Brain pericyte (primary cell): Measurements from ENCODE around the gene ZNF628.

Source experiments
- DNase-seq: peaks from one replicate; pipeline ENCODE4 v3.0.0-alpha.2; 2012; ENCODE audit warnings: low read depth, low spot score

ZNF628 gene

DNA sequence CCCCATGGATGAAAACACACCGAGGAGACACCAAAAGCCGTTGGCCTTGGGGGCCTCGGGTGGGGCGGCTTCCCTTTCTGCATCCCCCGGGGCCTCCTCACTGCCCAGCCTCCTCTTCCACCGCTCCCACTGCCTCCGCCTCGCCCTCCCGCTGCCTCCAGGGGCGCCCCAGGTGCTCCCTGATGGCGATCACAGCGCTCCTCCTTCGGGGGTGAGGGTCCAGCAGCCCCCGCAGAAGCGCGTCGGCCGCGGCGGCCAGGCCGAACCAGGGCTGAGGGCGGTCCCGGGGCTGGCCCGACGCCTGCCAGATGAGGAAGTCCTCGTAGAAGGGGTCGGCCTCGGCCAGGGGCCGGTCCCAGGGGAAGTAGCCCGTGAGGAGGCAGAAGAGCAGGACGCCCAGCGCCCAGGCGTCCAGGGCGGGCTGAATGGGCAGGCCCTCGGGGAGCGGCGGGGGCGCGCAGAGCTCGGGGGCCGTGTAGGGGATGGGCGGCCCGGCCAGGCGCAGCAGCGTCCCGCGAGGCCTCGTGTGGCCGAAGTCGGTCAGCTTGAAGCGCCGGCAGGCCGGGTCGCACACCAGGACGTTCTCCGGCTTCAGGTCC, 53.3 kb downstream of the ZNF628 start:
- no peak for DNase-seq

DNA sequence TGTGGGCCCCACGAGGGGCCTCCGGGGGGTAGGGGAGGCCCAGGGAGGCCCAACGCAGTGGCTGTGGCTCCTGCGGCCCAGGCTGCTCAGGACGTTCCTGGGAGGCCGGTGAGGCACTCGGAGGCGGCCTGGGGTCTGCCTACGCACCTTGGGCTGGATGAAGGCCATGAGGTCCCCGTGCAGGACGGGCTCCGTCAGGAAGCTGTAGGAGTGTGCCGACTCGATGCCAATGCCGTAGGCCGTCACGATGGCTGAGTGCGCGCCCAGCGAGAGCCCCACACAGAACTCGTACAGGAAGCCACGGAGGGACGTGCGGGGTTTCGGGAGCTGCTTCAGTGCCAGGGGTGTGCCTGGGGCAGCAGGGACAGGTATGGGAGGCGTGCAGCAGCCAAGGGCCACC, 54.6 kb downstream of the ZNF628 start:
- no peak for DNase-seq
